Measurements from ENCODE around the gene CRYBG1.

DNA sequence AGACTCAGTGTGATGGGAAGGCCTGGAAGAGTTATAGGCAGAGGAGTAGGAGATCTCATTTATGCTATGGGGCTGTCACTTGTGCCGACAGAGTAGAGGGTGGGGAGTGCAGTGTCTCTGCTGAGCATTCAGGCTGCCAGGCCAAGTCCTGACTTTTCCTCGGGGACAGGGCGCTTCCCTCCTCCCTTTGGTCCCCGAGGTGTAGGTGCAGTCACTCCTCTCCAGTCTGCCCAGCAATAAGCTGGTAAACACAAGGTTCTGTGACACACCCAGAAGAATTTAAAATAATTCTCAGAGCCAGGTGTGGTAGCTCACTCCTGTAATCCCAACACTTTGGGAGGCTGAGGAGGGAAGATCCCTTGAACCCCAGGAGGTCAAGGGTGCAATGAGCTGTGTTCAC lies 109.4 kb downstream of the CRYBG1 start:
- TF ChIP-seq CTCF (IDR thresholded peaks at IDR 0.05), result no peak
- TF ChIP-seq POLR2A (IDR thresholded peaks at IDR 0.05), result no peak

Measured in lower leg skin (tissue), 3 donors.